Heart left ventricle (tissue), 13 donors: Measurements from ENCODE around the gene SNRNP48.

Source experiments
- POLR2A ChIP-seq, 2 donors: fragments of 450-650 bp; IDR thresholded peaks; one replicate each; pipeline ENCODE4 v1.6.1; 2017; ENCODE audit warnings: antibody characterized with exemption in 2 of 2, mild to moderate bottlenecking in 2 of 2, moderate library complexity in 2 of 2
- TF ChIP-seq, protein P1 (sequence below), 12 donors: fragments of 200-600 bp; sonication (generic) in 4 of 12; IDR thresholded peaks; one replicate each; pipeline versions ENCODE4 v1.5.0 to v1.8.0; 2018 to 2022; ENCODE audit warnings: antibody characterized with exemption in 12 of 12, mild to moderate bottlenecking in 5 of 12
- donor health status: ischemic (EF 13 %, LVEDD 7.1; RV severe dilation, severe dysfunction).
- donor health status: DM: no; HTN: yes; CAD: no.
- donor health status: DM: no; HTN: no; CAD: no.
- donor health status: ischemic (EF 25% LVEDD 6.9; RV normal size, moderate dysfunction).
- donor health status: ischemic (EF 25% LVEDD 5.7; RV mildly dilated, moderate dysfunction).
- donor health status: ischemic (EF 35%, LVEDD 5.7; RV mildly dilated, moderate dysfunction).
- donor health status: nonischemic (EF 11% LVEDD 7.7; RV severe dilation, severe dysfunction).
- donor health status: DM: yes; HTN: yes; CAD: no.
- donor health status: PGD.
- donor health status: ischemic (EF 29% LVEDD 5.4; RV normal size, mild dysfunction).
- donor health status: nonischemic (EF 23%, LVEDD 6.1; RV moderate dilation, normal function).

DNA sequence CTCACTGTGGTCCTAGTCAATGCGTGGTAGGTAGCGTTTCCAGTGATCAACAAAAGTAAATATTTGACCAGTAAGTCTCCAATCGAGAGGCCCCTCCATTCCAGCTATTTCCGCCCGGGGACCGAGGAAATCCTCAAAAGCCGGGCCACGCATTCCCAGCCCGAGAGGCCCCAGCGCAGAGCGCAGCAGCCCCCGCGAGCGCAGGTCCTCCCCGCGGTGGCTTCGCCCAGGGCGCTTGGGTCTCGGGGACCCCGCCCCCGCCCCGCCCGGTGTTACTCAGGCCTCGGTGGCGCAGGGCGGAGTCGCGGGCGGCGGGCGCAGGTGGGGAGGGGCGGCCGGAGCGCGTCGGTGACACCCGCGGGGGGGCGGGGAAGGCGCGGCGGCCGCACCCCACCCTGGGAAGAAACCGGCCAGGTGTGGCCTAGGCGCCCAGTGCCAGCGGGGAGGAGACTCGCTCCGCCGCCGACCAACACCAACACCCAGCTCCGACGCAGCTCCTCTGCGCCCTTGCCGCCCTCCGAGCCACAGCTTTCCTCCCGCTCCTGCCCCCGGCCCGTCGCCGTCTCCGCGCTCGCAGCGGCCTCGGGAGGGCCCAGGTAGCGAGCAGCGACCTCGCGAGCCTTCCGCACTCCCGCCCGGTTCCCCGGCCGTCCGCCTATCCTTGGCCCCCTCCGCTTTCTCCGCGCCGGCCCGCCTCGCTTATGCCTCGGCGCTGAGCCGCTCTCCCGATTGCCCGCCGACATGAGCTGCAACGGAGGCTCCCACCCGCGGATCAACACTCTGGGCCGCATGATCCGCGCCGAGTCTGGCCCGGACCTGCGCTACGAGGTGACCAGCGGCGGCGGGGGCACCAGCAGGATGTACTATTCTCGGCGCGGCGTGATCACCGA is 48.6 kb upstream of the SNRNP48 start, which contains the start of gene DSP:
- TF ChIP-seq, protein P1, sequence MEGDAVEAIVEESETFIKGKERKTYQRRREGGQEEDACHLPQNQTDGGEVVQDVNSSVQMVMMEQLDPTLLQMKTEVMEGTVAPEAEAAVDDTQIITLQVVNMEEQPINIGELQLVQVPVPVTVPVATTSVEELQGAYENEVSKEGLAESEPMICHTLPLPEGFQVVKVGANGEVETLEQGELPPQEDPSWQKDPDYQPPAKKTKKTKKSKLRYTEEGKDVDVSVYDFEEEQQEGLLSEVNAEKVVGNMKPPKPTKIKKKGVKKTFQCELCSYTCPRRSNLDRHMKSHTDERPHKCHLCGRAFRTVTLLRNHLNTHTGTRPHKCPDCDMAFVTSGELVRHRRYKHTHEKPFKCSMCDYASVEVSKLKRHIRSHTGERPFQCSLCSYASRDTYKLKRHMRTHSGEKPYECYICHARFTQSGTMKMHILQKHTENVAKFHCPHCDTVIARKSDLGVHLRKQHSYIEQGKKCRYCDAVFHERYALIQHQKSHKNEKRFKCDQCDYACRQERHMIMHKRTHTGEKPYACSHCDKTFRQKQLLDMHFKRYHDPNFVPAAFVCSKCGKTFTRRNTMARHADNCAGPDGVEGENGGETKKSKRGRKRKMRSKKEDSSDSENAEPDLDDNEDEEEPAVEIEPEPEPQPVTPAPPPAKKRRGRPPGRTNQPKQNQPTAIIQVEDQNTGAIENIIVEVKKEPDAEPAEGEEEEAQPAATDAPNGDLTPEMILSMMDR (IDR thresholded peaks at IDR 0.05): no peak
- peak in 1 of 2 donors; percentile 76 for TF ChIP-seq POLR2A (IDR thresholded peaks at IDR 0.05)
